IgD-negative memory B cell (primary cell): ENCODE results near the gene PANX2. TPM values are rescaled to one million over a fixed set of nuclear protein-coding genes. Genes with fewer than 3 reads are reported as not detected.
"Not testable (repeated sequence)": the region's sequence is repeated elsewhere in the genome, so short reads cannot be mapped to it uniquely, and the experiment has no call there.

Source experiments
- H3K27ac Mint-ChIP-seq, 3 donors: one replicate each; pipeline ENCODE4 v1.8.0; 2020 to 2022; ENCODE audit warnings: mild to moderate bottlenecking in 3 of 3, mixed read lengths in 3 of 3, moderate library complexity in 1 of 3
- H3K27me3 Mint-ChIP-seq: one replicate; pipeline ENCODE4 v1.8.0; 2021; ENCODE audit warnings: mixed read lengths
- H3K36me3 Mint-ChIP-seq: one replicate; pipeline ENCODE4 v1.8.0; 2020; ENCODE audit warnings: mild to moderate bottlenecking, mixed read lengths
- H3K4me1 Mint-ChIP-seq, 3 donors: one replicate each; pipeline ENCODE4 v1.8.0; 2020 to 2022; ENCODE audit warnings: mixed read lengths in 3 of 3, mild to moderate bottlenecking in 1 of 3
- H3K4me3 Mint-ChIP-seq, 4 donors: one replicate each; pipeline ENCODE4 v1.8.0; 2020 to 2022; ENCODE audit warnings: mild to moderate bottlenecking in 4 of 4, mixed read lengths in 4 of 4, moderate library complexity in 3 of 4
- H3K9me3 Mint-ChIP-seq, 3 donors: one replicate each; pipeline ENCODE4 v1.8.0; 2020 to 2021; ENCODE audit warnings: mixed read lengths in 3 of 3, mild to moderate bottlenecking in 1 of 3
- polyA plus RNA-seq: library from polyadenylated mRNA; unstranded; fragments of 300-500 nt; fragmentation: Illumina TruSeq; gene quantifications from one replicate; pipeline ENCODE4 v1.2.3, GENCODE V29; 2021

The PANX2 gene
- polyA plus RNA-seq, 1 donor from 2014 or later: not detected

DNA sequence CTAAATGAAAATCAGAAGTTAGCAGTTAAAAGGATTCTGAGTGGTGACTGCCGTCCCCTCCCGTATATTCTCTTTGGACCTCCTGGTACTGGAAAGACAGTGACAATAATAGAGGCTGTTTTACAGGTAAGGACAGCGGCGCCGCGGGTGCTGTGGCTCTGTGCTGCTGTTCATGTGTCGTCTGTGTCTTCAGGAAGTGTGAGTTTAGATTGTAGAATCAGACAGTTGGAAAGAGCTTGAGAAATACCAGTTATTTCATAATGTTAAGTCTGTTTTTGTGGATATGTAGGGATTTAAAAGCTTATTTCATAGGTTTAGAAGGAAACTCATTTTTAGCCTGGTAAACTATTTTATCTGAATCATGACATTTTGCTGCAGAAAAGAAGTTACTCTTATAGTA is 27.4 kb upstream of the PANX2 start:
- Mint-ChIP-seq H3K4me3 (no peak overlapping the region), H3K27me3 (peaks cover 2% of the 10 kb centered on the region), H3K9me3 (no peaks in the 10 kb centered on the region), H3K27ac (no peak overlapping the region), H3K4me1 (peaks cover 0 to 4% (median 0%) of the 10 kb centered on the region in 3 donors), H3K36me3 (no peaks in the 10 kb centered on the region)

DNA sequence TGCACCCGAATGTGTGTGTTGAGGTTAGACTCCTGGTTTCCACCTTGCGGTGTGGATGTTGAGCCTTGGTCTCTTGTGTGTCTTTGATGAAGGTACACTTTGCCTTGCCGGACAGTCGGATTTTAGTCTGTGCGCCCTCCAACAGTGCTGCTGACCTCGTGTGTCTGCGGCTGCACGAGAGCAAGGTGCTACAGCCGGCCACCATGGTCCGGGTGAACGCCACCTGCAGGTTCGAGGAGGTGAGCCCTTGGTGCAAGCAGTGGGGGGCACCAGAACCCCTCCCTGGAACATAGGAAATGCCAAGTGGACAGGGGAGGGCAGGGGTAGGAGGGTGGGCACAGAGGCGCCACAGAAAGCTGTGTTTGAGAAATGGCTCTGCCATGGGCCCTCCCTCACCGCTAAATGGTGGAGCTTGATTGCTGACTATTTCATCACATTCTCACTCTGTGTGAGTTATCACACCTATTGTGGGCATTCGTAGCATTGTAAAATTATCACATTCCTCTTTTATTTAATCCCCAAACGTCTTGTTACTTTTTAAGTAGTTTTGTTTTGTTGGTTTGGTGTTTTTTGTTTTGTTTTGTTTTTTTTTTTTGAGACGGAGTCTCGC is 26.4 kb upstream of the PANX2 start:
- Mint-ChIP-seq H3K4me1 (peaks cover 0 to 4% (median 0%) of the 10 kb centered on the region in 3 donors), H3K36me3 (no peaks in the 10 kb centered on the region), H3K27ac (no peak overlapping the region), H3K27me3 (peaks cover 2% of the 10 kb centered on the region), H3K9me3 (no peaks in the 10 kb centered on the region), H3K4me3 (peak overlapping the region in 1 of 4 donors; percentile 47)

DNA sequence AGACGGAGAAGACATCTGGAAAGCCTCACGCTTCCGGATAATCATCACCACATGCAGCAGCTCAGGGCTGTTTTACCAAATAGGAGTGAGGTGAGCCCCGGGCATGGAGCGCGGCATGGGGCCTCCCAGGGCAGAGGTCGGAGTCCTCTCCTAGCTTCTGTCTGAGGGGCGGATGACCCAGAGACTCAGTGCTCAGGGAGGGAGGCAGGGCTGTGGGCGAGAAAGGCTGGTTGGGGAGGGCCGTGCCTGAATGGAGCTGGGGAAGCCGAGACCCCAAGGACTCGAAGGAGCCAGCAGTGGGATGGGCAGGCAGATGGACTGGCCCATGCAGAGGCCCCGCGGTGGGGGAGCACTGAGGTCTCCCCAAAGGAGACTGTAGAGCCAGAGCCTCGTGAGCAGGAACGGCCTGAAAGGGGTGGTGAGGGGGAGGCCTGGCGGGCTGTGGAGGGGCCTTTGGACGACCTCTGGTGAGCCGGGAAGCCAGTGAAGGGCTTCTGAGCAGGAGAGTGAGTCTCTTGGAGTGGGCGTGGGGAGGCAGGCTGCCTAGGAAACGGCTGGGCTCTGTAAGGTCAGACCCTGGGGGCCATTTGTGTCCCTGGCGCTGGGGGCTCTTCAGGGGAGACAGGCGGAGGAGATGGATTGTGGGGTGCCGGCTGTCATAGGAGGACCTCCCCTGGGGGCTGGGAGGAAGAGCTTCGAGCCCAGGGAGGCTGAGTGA is 24.7 kb upstream of the PANX2 start:
- H3K4me1 Mint-ChIP-seq: peaks cover 0 to 5% (median 0%) of the 10 kb centered on the region in 3 donors
- H3K27me3 Mint-ChIP-seq: peaks cover 7% of the 10 kb centered on the region
- H3K9me3 Mint-ChIP-seq: no peaks in the 10 kb centered on the region
- H3K4me3 Mint-ChIP-seq: peak overlapping the region in 1 of 4 donors; percentile 51
- no peak overlapping the region for H3K27ac Mint-ChIP-seq
- H3K36me3 Mint-ChIP-seq: no peaks in the 10 kb centered on the region

DNA sequence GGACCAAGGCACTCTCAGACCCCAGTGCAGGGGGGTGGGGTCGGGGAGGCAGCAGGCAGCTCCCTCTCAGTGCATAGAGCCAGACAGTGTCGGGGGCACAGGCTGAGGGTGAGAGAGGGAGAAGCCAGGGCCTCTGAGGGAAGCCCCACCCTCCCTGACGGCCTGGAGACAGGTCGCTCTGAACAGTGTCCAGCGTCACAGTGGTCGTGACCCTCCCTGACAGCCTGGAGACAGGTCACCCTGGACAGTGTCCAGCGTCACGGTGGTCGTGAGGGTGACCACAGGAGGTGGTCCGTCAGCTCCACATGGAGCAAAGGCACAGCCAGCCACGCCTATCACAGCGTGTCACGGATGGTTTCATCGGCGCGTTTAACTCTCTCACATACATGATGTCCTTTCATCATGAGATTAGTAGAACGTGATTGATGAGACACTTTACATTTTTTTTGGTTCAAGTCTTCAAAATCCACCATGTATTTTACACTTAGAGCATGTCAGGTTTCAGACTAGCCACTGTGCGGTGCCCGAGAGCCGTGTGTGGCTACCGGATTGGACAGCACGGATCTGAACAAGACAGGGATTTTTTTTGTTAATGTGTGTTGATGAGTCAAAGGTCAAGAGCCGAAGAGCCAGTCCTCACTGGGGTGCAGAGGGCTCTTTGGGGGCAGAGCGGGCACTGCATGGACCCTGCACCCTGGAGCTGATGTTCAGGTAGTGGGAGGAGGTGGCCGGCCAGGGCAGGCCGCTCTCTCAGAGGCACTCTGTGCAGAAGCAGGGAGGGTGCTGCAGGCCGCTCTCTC is 23.9 kb upstream of the PANX2 start:
- peak overlapping the region in 1 of 3 donors; percentile 10 for H3K27ac Mint-ChIP-seq
- peaks cover 7% of the 10 kb centered on the region for H3K27me3 Mint-ChIP-seq
- no peaks in the 10 kb centered on the region for H3K36me3 Mint-ChIP-seq
- H3K4me3 Mint-ChIP-seq: no peak overlapping the region
- H3K9me3 Mint-ChIP-seq: no peaks in the 10 kb centered on the region
- peaks cover 0 to 5% (median 0%) of the 10 kb centered on the region in 3 donors for H3K4me1 Mint-ChIP-seq

DNA sequence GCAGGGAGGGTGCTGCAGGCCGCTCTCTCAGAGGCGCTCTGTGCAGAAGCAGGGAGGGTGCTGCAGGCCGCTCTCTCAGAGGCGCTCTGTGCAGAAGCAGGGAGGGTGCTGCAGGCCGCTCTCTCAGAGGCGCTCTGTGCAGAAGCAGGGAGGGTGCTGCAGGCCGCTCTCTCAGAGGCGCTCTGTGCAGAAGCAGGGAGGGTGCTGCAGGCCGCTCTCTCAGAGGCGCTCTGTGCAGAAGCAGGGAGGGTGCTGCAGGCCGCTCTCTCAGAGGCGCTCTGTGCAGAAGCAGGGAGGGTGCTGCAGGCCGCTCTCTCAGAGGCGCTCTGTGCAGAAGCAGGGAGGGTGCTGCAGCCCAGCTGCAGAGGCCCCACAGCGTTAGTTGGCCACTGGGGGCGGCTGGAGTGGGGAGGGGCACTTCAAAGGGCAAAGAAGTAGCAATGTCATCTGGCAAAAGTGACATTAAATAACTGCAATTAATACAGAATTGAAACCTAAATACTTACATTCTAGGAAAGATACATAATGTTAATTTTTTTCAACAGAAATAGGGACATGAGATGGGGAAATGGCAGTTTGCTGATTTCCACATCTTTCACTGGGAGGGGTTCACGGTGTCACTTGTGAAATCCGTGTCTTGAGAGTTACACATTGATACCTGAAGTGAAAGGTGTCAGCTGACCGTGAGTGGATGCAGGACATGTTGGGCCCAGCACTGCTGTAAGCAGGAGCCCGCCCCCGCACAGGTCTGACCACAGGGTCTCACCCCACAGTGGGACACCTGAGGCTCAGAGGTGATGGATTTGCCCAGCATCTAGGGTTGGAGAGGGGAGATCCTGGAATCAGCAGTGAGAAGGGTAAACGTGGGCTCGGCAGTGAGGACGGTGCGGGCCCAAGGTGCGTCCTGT is 23.0 kb upstream of the PANX2 start:
- H3K4me3 Mint-ChIP-seq, H3K36me3 Mint-ChIP-seq, H3K9me3 Mint-ChIP-seq, H3K4me1 Mint-ChIP-seq, H3K27ac Mint-ChIP-seq, H3K27me3 Mint-ChIP-seq: not testable (repeated sequence)

DNA sequence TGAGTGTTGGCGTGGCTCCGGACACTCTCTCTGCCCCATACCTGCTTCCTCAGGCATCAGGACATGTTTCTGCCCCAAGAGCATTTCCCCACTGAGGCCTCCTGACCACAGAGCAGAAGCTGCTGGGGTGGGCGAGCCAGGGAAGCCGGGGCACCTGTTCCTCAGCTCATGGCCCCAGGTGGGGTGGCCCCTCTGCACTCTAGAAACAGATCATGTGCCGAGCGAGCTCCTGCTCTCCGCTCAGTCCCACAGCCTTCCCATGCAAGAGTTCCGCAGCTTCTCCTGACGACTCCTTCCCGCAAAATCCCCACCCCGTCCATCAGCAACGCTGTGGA is 22.4 kb upstream of the PANX2 start:
- H3K4me3 Mint-ChIP-seq: no peak overlapping the region
- H3K9me3 Mint-ChIP-seq: no peaks in the 10 kb centered on the region
- H3K4me1 Mint-ChIP-seq: peaks cover 0 to 5% (median 0%) of the 10 kb centered on the region in 3 donors
- H3K27me3 Mint-ChIP-seq: peaks cover 7% of the 10 kb centered on the region
- no peaks in the 10 kb centered on the region for H3K36me3 Mint-ChIP-seq
- H3K27ac Mint-ChIP-seq: no peak overlapping the region

DNA sequence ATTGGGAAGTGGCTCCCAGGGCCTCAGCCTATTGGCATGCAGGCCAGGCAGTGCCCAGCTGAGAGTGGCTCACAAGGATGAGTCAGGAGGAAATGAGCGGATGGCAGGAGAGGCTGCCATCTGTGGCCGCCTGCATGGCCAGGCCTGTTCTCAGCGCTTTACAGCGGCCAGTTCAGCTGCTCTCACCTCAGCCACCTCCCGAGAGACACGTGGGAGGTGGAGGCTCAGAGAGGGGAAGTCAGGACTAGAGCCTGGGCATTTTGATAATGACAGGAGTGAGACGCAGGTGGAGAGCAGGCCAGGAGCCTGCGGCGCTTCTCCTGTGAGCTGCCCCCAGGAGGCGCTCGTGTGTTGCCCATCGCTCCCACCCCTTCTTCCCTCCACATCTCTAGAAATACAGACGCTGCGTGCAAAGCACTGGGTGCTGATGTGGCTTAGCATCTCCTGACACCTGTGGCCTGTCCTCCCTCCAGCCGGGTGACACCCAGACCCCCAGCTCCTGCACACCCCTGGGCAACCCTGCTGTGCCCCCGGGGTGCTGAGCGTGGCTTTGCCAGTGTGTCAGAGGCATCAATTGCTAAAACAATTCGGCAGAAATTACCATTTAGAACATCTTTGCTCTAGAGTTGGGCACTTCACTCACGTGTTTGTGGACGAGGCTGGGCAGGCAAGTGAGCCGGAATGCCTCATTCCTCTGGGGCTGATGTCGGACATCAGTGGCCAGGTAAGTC is 21.4 kb upstream of the PANX2 start:
- Mint-ChIP-seq H3K4me3 (no peak overlapping the region), H3K27ac (peak overlapping the region in 1 of 3 donors; percentile 16), H3K9me3 (no peaks in the 10 kb centered on the region), H3K4me1 (peaks cover 0 to 5% (median 0%) of the 10 kb centered on the region in 3 donors), H3K27me3 (peaks cover 7% of the 10 kb centered on the region), H3K36me3 (no peaks in the 10 kb centered on the region)

DNA sequence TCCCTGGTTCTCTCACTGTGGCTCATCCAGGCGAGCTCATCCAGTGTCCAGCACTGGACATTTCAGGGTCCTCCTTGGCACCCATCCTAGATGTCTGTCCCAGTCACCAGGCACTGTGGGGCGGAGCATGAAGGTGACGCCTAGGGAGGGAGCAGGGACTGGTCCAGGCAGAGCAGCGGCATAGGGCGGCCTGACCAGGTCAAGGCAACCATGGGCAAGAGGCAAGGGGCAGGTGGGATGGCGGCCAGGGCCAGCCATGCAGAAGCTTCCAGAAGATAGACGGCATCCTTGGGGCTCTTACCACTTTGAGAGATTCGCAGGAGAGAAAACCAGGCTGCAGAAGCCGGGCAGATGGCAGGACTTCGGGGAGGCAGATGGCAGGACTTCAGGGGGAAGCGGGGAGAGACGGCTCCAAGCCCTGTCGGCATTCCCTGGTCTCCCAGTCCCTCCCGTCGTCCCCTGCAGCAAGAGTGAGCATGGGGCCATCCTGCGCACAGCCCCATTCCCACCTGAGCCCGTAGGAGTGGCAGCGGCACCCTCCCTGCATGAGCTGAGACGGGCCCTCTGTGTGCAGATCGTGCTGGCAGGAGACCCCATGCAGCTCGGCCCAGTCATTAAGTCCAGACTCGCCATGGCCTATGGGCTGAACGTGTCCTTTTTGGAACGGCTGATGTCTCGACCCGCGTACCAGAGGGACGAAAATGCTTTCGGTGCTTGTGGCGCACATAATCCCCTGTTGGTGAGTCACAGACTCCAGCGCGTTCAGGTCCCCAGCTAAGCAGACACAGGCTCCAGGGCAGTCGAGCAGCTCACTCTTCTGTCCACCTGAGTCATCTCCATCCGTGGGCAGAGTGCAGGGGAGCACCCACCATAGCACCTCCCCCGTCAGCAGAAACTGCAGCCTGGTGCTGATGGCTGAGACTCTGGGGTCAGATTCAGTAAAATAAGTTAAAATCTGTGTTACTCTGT is 20.1 kb upstream of the PANX2 start:
- no peaks in the 10 kb centered on the region for H3K9me3 Mint-ChIP-seq
- H3K27me3 Mint-ChIP-seq: peaks cover 7% of the 10 kb centered on the region
- peaks cover 0 to 5% (median 0%) of the 10 kb centered on the region in 3 donors for H3K4me1 Mint-ChIP-seq
- H3K36me3 Mint-ChIP-seq: no peaks in the 10 kb centered on the region
- no peak overlapping the region for H3K27ac Mint-ChIP-seq
- no peak overlapping the region for H3K4me3 Mint-ChIP-seq

DNA sequence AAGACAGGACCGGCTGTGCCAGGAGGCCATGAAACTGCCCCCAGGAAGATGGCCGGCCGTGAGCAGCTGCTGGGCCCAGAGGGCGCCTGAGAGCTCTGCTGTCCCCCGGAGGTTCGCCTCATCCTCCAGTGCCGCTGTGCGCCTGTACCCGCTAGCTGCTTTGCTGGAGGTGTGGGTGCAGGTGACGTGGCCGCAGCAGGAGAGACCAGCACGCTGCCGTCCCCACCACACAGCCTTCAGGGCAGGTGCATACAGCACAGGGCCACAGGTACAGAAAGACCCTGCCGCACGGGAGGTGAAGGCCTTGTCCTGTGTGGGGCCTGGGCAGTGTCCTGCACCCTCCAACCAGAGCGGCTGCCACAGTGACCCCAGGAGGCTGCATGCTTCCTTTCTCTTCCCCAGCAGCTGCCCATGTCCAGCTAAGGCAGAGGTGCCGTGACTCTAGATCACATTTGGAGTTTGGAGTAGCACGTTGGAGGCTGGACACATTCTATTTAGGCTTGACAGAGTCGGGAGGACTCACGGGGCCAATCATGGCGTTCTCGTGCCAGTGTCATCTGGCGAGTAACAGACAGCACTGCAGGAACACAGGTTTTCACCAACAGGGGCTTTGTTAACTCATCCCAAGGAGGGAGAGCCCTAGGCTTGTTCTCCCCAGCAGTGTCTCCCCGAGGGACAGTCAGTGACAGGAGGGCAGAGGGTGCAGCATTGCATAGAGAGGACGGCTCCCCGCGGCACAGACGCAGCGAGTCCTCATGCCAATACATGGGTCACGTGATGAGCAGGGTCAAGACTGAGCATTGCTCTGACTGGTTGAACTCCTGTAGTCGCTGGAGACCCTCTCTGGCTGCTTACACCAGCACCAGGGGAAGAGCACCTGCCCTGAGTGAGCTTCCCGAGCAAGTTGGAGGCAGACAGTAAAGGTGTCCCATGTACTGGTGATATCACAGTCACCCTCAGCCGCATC is 18.7 kb upstream of the PANX2 start:
- Mint-ChIP-seq H3K9me3 (no peaks in the 10 kb centered on the region), H3K4me3 (no peak overlapping the region), H3K4me1 (peaks cover 0 to 5% (median 0%) of the 10 kb centered on the region in 3 donors), H3K36me3 (no peaks in the 10 kb centered on the region), H3K27me3 (peaks cover 5% of the 10 kb centered on the region), H3K27ac (no peak overlapping the region)

DNA sequence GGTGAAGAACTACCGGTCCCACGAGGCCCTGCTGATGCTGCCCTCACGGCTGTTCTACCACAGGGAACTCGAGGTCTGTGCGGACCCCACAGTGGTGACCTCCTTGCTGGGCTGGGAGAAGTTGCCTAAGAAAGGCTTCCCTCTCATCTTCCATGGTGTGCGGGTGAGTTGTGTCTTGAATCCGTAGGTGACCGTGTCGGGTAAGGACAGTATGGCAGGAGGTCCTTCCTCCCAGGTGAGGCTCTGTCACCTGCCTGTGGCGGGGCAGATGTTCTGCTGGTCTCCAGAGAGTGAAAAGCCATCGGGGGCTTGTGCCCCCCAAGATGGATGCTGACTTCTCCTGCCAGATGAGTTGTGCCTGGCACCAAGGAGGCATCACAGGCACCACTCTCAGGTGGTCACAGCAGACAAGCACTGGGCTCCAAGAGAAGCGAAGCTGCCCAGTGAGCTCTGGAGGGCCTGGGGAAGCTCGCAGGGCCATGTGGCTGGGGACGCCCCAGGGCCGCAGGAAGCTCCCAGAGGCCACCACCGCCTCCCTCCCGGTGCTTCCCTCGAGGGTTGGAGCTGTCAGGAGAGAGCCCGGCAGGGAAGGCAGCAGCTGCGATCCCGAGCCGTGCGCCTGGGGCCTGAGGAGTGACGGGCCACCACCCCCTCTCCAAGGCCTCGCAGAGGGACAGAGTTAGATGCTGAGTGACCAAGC is 17.3 kb upstream of the PANX2 start:
- Mint-ChIP-seq H3K27ac (no peak overlapping the region), H3K4me3 (no peak overlapping the region), H3K27me3 (peaks cover 5% of the 10 kb centered on the region), H3K36me3 (no peaks in the 10 kb centered on the region), H3K9me3 (no peaks in the 10 kb centered on the region), H3K4me1 (peaks cover 0 to 5% (median 0%) of the 10 kb centered on the region in 3 donors)

DNA sequence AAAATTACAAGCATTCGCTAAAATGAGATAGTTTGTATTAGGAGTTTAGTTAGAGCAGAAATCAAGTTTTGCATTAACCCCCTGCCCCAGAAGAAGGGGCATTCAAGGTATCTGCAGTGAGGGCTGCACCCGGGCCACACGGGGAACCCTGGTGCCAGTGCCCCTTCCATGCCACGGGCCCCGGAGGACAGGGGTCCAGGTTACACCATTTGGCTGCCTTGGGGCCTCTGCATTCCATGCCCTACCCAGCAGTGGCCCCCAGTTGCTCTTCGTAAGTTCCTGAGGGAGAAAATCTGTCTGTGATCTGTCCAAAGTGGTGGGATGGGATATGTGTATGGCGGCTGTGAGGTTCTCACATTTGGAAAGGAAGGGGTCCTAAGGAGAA is 16.8 kb upstream of the PANX2 start:
- Mint-ChIP-seq H3K27me3 (peaks cover 7% of the 10 kb centered on the region), H3K9me3 (no peaks in the 10 kb centered on the region), H3K4me1 (peaks cover 0 to 5% (median 0%) of the 10 kb centered on the region in 3 donors), H3K36me3 (no peaks in the 10 kb centered on the region), H3K27ac (no peak overlapping the region), H3K4me3 (no peak overlapping the region)
